ENCODE results near the gene PLEKHH2. TPM values are rescaled to one million over a fixed set of nuclear protein-coding genes. Genes with fewer than 3 reads are reported as not detected.

Gene PLEKHH2
- polyA plus RNA-seq, 1 of the 3 experiments (the other 2 are of a cell fraction), result 1.9 TPM

- Histone ChIP-seq H3F3A (replicated peaks; ENCODE audit: insufficient read depth) (peaks cover 5% of the 10 kb centered on the region), H3K9me3 (no peaks in the 10 kb centered on the region), H4K20me1 (ENCODE audit: insufficient read depth) (no peaks in the 10 kb centered on the region), H3K9ac (no peak overlapping the region), H3K79me2 (ENCODE audit: insufficient read depth) (no peaks in the 10 kb centered on the region), H3K36me3 (replicated peaks in 1 of 2; ENCODE audit: control insufficient read depth in 1 of 2, insufficient read depth in 2 of 2, low read length in 1 of 2) (no peaks in the 10 kb centered on the region), H3K27ac (ENCODE audit: low read depth in 2 of 2, low read length in 1 of 2) (peak overlapping the region in 1 of 2 experiments; percentile 63; a peak in 2 of 4 replicates), H3K4me1 (ENCODE audit: control insufficient read depth in 1 of 2, insufficient read depth in 2 of 2, low read depth in 1 of 2, low read length in 1 of 2) (peaks cover 0 to 9% of the 10 kb centered on the region in 2 experiments; a peak in 3 of 4 replicates), H3K27me3 (ENCODE audit: insufficient read depth) (no peaks in the 10 kb centered on the region), H2AFZ (ENCODE audit: low read depth) (no peak overlapping the region), H3K4me2 (0 out of 2 replicates have a peak overlapping the region, but pooled peaks have one; percentile 1), H3K9me2 (no peaks in the 10 kb centered on the region), H3K4me3 (ENCODE audit: low read depth in 2 of 2, low read length in 1 of 2) (no peak overlapping the region)
- no peak for DNase-seq
- no peak for TF ChIP-seq ZBTB33 (IDR thresholded peaks at IDR 0.05; ENCODE audit: borderline replicate concordance, low read depth)
- no peak for TF ChIP-seq MAX (IDR thresholded peaks at IDR 0.05; ENCODE audit: low read depth)
- TF ChIP-seq RAD21 (IDR thresholded peaks at IDR 0.05; ENCODE audit: low read length), result no peak
- no peak for TF ChIP-seq EP300 (IDR thresholded peaks at IDR 0.05; ENCODE audit: borderline replicate concordance in 1 of 2, low read depth in 1 of 2, low read length in 1 of 2)
- TF ChIP-seq JUND (IDR thresholded peaks at IDR 0.05), result no peak
- no peak for TF ChIP-seq TCF12 (IDR thresholded peaks at IDR 0.05)
- TF ChIP-seq IRF3 (IDR thresholded peaks at IDR 0.05; ENCODE audit: low read depth, low read length), result no peak
- no peak for TF ChIP-seq EZH2phosphoT487 (IDR thresholded peaks at IDR 0.05; ENCODE audit: borderline replicate concordance, low read depth)
- no peak for TF ChIP-seq MEF2A (IDR thresholded peaks at IDR 0.05; ENCODE audit: borderline replicate concordance, low read depth)
- no peak for TF ChIP-seq SIN3A (IDR thresholded peaks at IDR 0.05; ENCODE audit: borderline replicate concordance, low read depth, low read length)
- no peak for TF ChIP-seq TEAD4 (IDR thresholded peaks at IDR 0.05; ENCODE audit: borderline replicate concordance, insufficient read depth)
- TF ChIP-seq SMC3 (IDR thresholded peaks at IDR 0.05; ENCODE audit: low read depth, low read length), result no peak
- no peak for TF ChIP-seq POLR2AphosphoS5 (IDR thresholded peaks at IDR 0.05; ENCODE audit: low read depth, low read length)
- TF ChIP-seq RCOR1 (IDR thresholded peaks at IDR 0.05; ENCODE audit: low read length), result no peak
- TF ChIP-seq CHD2 (IDR thresholded peaks at IDR 0.05; ENCODE audit: low read length, partially characterized antibody), result no peak
- no peak for TF ChIP-seq NRF1 (IDR thresholded peaks at IDR 0.05; ENCODE audit: low read depth, low read length)
- ChIA-PET CTCF (interaction anchor here (1.1 kb wide), 1 partner anchor 9 kb away, joined by 3 read pairs; no protein-coding TSS in a partner anchor), POLR2A (no interaction called here)
- WGBS (ENCODE audit: low lambda C conversion rate), result 89% methylated on average over 2 of the region's 2 CpGs
Measured at GRCh38 chr2:43738257-43738656, 101.2 kb downstream of the PLEKHH2 start.
